Measurements from ENCODE around the gene UNC5B.

UNC5B gene

DNA sequence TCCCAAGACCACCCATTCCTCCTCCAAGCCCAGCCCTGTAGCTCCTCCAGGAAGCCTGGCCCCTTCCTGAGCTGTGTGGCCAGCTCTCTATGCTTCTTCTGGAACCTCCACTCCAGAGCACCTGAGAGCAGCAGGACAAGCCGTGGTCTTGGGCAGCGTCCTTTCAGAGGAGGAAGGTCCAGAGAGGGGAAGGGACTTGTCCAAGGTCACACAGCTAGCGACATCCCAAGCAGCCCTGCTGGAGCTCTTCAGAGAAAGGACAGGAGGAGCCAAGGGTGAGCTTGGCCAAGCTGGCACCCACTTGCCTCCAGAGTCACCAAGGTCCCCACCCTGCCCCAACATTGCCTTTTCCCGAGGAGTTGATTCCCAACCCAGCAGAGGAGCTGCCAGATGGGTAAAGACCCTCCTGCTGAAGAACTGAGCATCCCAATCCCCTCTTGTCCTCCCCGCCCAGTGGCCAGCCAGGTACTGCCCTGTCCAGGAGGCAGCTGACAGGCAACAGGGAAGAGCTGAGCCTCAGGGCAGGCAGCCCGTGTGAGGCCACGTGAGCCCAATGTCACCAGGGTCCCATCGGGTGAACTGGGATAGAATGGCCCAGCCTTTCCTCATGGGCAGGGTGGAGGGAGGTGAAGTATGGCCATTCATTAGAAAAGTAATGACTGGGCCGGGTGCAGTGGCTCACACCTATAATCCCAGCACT lies 46.2 kb downstream of the UNC5B start:
- no peak overlapping the region for H3K4me3 ChIP-seq (ENCODE audit: low read depth, low read length)
- DNase-seq (ENCODE audit: low read depth), result no peak
- no peak for TF ChIP-seq CTCF (IDR thresholded peaks at IDR 0.05; ENCODE audit: low read depth, low read length, missing control alignments)

DNA sequence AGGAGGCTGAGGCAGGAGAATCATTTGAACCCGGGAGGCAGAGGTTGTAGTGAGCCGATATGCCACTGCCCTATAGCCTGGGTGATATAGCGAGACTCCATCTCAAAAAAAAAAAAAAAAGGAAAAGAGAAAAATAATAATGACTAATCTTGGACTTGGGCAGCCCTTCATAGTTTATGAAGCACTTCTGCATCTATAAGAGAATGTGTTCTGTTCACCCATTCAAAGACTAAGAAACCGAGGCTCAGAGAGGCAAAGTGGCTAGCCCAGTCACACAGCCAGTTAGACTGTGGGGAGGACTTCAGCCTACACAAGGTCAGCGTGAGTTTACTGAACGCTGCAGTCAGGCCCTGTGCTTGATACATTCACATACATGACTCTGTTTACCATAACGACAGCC lies 46.9 kb downstream of the UNC5B start:
- DNase-seq (ENCODE audit: low read depth), result no peak
- no peak overlapping the region for H3K4me3 ChIP-seq (ENCODE audit: low read depth, low read length)
- no peak for TF ChIP-seq CTCF (IDR thresholded peaks at IDR 0.05; ENCODE audit: low read depth, low read length, missing control alignments)

- DNase-seq (ENCODE audit: low read depth), result no peak
- H3K4me3 ChIP-seq (ENCODE audit: low read depth, low read length), result no peak overlapping the region
- TF ChIP-seq CTCF (IDR thresholded peaks at IDR 0.05; ENCODE audit: low read depth, low read length, missing control alignments), result no peak
Observed at GRCh38 chr10:71259815-71260501, 47.6 kb downstream of the UNC5B start.

GRCh38 chr10:71260622-71261325 lies 48.4 kb downstream of the UNC5B start:
- no peak for DNase-seq (ENCODE audit: low read depth)
- no peak for TF ChIP-seq CTCF (IDR thresholded peaks at IDR 0.05; ENCODE audit: low read depth, low read length, missing control alignments)
- no peak overlapping the region for H3K4me3 ChIP-seq (ENCODE audit: low read depth, low read length)

- no peak for TF ChIP-seq CTCF (IDR thresholded peaks at IDR 0.05; ENCODE audit: low read depth, low read length, missing control alignments)
- H3K4me3 ChIP-seq (ENCODE audit: low read depth, low read length), result no peak overlapping the region
- no peak for DNase-seq (ENCODE audit: low read depth)
Observed at GRCh38 chr10:71262027-71262426, 49.7 kb downstream of the UNC5B start.

DNA sequence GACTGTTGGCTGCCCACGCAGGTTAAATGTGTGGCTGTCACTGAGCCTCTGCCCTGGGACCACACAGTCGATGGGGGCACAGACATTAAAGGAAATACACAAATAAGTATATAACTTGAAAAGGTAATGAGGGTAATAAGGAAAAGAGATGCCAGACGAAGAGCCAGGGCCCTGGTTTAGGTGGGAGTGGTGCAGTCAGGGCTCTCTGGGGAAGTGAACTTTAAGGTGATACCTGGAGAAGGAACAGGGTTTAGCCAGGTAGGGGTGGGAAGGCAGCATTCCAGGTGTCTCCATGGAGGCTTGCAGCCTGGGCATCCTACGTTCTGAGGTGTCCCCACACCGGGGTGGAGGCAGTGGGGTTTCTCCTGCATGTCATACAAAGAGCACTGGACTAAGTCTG lies 50.4 kb downstream of the UNC5B start:
- no peak for DNase-seq (ENCODE audit: low read depth)
- TF ChIP-seq CTCF (IDR thresholded peaks at IDR 0.05; ENCODE audit: low read depth, low read length, missing control alignments), result no peak
- no peak overlapping the region for H3K4me3 ChIP-seq (ENCODE audit: low read depth, low read length)
